B cell (primary cell): Measurements from ENCODE around the gene IL11RA. TPM values are rescaled to one million over a fixed set of nuclear protein-coding genes. Genes with fewer than 3 reads are reported as not detected.
A peak's percentile ranks its signal among the peaks of the same experiment; 100 is the strongest.

Experiments
- ATAC-seq: fragments of 200-7000 bp; cut with Tn5 transposase; one replicate; pipeline ENCODE4 v1.10.0; 2021; ENCODE audit warnings: low read depth, mild to moderate bottlenecking, moderate number of reproducible peaks, moderate library complexity
- CTCF ChIA-PET: fragments of 350-600 bp; sonication (Branson Sonifier 250); formaldehyde crosslinking; loops from one replicate; lab custom pipeline; 2021; ENCODE audit warnings: antibody characterized with exemption, inconsistent platforms; lab: Charles Lee
- POLR2A ChIA-PET: fragments of 350-600 bp; sonication (Branson Sonifier 250); formaldehyde crosslinking; loops from one replicate; lab custom pipeline; 2021; ENCODE audit warnings: antibody characterized with exemption; lab: Charles Lee
- DNase-seq: peaks from one replicate; pipeline ENCODE4 v3.0.0; 2013
- H2AFZ ChIP-seq: 2 replicates; pipeline ENCODE4 v1.6.1; 2012; ENCODE audit warnings: mild to moderate bottlenecking, low read depth, low read length; ENCODE audit not compliant: insufficient read depth, poor library complexity, severe bottlenecking
- H3K27ac ChIP-seq, 2 donors: 1 replicate in 1 of 2; 2 replicates in 1 of 2; pipeline ENCODE4 v1.5.1; 2012 to 2013; ENCODE audit warnings: low read length in 2 of 2, mild to moderate bottlenecking in 2 of 2, moderate library complexity in 1 of 2
- H3K27me3 ChIP-seq, 4 experiments: fragments of 200-600 bp in 1 of 4; sonication (generic) in 1 of 4; replicated peaks in 1 of 4; 1 replicate in 2 of 4; 2 replicates in 2 of 4; pipeline versions ENCODE4 v1.6.1 to v1.7.0; 2013 to 2016; ENCODE audit warnings: low read length in 3 of 4, mild to moderate bottlenecking in 2 of 4, mixed read lengths in 1 of 4, moderate library complexity in 1 of 4; ENCODE audit not compliant: insufficient read depth in 4 of 4, control insufficient read depth in 3 of 4; ENCODE audit errors: control extremely low read depth in 1 of 4
- H3K36me3 ChIP-seq, 2 experiments: replicated peaks in 1 of 2; 1 replicate in 1 of 2; 2 replicates in 1 of 2; pipeline versions ENCODE4 v1.6.1 to v1.7.1; 2013; ENCODE audit warnings: low read length in 1 of 2; ENCODE audit not compliant: insufficient read depth in 2 of 2, control insufficient read depth in 1 of 2; ENCODE audit errors: control extremely low read depth in 1 of 2, extremely low read depth in 1 of 2
- H3K4me1 ChIP-seq, 2 donors: fragments of 200-600 bp in 1 of 2; sonication (generic) in 1 of 2; 1 replicate in 1 of 2; 2 replicates in 1 of 2; pipeline versions ENCODE4 v1.5.1 to v1.6.1; 2013 to 2017; ENCODE audit warnings: low read length in 2 of 2; ENCODE audit not compliant: control insufficient read depth in 2 of 2, insufficient read depth in 2 of 2
- H3K4me2 ChIP-seq: replicated peaks from 2 replicates; pipeline ENCODE3; 2012; ENCODE audit warnings: mild to moderate bottlenecking, low read depth, low read length; ENCODE audit not compliant: poor library complexity, severe bottlenecking
- H3K4me3 ChIP-seq, 5 experiments: fragments of 200-600 bp in 1 of 5; sonication (generic) in 1 of 5; 1 replicate in 3 of 5; 2 replicates in 2 of 5; pipeline versions ENCODE4 v1.5.1 to v1.7.0; 2011 to 2016; ENCODE audit warnings: low read length in 4 of 5, mild to moderate bottlenecking in 4 of 5, low read depth in 2 of 5, control low read depth in 1 of 5, moderate library complexity in 1 of 5; ENCODE audit not compliant: insufficient read depth in 1 of 5; ENCODE audit errors: control extremely low read depth in 1 of 5, extremely low read depth in 1 of 5
- H3K79me2 ChIP-seq: fragments of 200-600 bp; sonication (generic); one replicate; pipeline ENCODE4 v1.6.0; 2016; ENCODE audit warnings: low read length; ENCODE audit not compliant: control insufficient read depth, insufficient read depth
- H3K9ac ChIP-seq: fragments of 200-600 bp; sonication (generic); 2 replicates; pipeline ENCODE4 v1.6.1; 2017; ENCODE audit warnings: mild to moderate bottlenecking, low read length, moderate library complexity
- H3K9me3 ChIP-seq, 3 donors: one replicate each; pipeline versions ENCODE4 v1.6.1 to v1.7.1; 2013; ENCODE audit warnings: low read length in 2 of 3; ENCODE audit not compliant: control insufficient read depth in 2 of 3, insufficient read depth in 1 of 3; ENCODE audit errors: control extremely low read depth in 1 of 3
- H4K20me1 ChIP-seq: 2 replicates; pipeline ENCODE4 v1.6.0; 2012; ENCODE audit warnings: mild to moderate bottlenecking, low read length; ENCODE audit not compliant: insufficient read depth, control insufficient read depth, poor library complexity, severe bottlenecking
- H3K27ac Mint-ChIP-seq: one replicate; pipeline ENCODE4 v1.8.0; 2021; ENCODE audit warnings: mixed read lengths
- H3K27me3 Mint-ChIP-seq: one replicate; pipeline ENCODE4 v1.8.0; 2021; ENCODE audit warnings: mixed read lengths
- H3K4me1 Mint-ChIP-seq: one replicate; pipeline ENCODE4 v1.8.0; 2021; ENCODE audit warnings: mixed read lengths
- H3K4me3 Mint-ChIP-seq: one replicate; pipeline ENCODE4 v1.8.0; 2021; ENCODE audit warnings: mixed read lengths
- H3K9me3 Mint-ChIP-seq: one replicate; pipeline ENCODE4 v1.8.0; 2022; ENCODE audit warnings: mixed read lengths; ENCODE audit not compliant: insufficient read depth
- EZH2 ChIP-seq: IDR thresholded peaks from 2 replicates; pipeline ENCODE4 v1.6.1; 2012; ENCODE audit warnings: borderline replicate concordance, low read depth, mild to moderate bottlenecking, moderate library complexity, low read length; ENCODE audit not compliant: insufficient read depth, poor library complexity, severe bottlenecking
- WGBS: methylation state at CpG from one replicate; pipeline ENCODE4 v1.1.5; 2013; ENCODE audit warnings: missing lambda C conversion rate; ENCODE audit not compliant: insufficient coverage; 5-methylcytosine and 5-hydroxymethylcytosine counted together
- intact Hi-C: fragments of 100-400 bp; cut with micrococcal nuclease; formaldehyde crosslinking; loops from one replicate; pipeline ENCODE4 v1.10.0; 2022
- polyA plus RNA-seq: library from polyadenylated mRNA; depleted of rRNA; stranded (reverse); fragments of >200 nt; gene quantifications from 2 replicates; pipeline ENCODE4 v1.2.3, GENCODE V29; 2012
- total RNA-seq, 2 donors: library from RNA; stranded (reverse); fragments of 120-200 nt in 1 of 2; gene quantifications; 1 replicate in 1 of 2; 2 replicates in 1 of 2; pipeline versions ENCODE4 v1.2.3 to v1.2.4, GENCODE V29; 2013 to 2022
- TF ChIP-seq, protein P1 (sequence below): fragments of 200-600 bp; IDR thresholded peaks from one replicate; pipeline ENCODE4 v1.8.0; 2022; ENCODE audit warnings: antibody characterized with exemption, mild to moderate bottlenecking

The IL11RA gene
- total and polyA plus RNA-seq, 2 donors (not counting 1 experiment from before 2014, with no cell fraction given) = 47.3 to 58.0 TPM

DNA sequence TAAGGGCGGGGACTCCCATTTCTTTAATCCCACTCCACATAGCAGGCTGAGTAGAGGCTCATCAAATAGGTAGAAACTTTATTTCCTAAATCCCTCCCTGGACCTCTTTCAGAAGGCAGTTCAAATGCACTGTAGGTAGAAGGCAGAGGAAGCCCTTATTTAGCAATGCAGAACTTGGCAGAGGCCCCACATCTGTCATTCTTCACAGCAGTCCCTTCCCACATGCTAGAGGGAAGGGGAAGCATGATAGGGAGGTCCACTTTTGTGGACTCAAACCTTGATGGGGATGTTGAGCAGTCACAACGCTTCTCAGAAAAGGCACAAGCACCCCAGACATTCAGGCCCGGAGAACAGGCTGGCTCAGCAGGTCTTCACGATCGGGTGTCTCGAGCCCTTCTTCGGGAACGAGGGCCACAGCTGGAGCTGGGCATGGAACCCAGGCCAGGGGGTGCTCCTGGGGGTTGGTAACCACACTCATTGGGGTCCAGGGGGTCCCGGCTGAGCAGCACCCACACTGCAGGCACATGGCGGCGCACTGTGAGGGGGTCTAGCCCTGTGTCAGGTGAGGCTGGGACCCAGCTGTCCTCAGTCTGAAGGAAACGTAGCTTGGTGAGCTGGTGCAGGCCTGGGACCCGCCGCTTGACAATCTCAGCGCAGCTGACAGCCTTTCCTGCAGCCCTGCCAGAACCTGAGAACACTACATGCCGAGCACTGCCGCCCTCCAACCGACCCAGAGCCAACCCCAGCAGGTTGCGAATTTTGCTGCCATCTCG lies 41.4 kb upstream of the IL11RA start:
- Histone ChIP-seq H2AFZ (no peak overlapping the region), H3K9ac (no peak overlapping the region), H3K4me2 (peak overlapping the region; percentile 98), H3K9me3 (peaks cover 0 to 7% (median 0%) of the 10 kb centered on the region in 3 donors), H3K79me2 (peaks cover 9% of the 10 kb centered on the region), H3K27ac (no peak overlapping the region), H4K20me1 (no peaks in the 10 kb centered on the region), H3K4me1 (peaks cover 7 to 21% of the 10 kb centered on the region in 2 donors), H3K36me3 (peaks cover 0 to 8% of the 10 kb centered on the region in 2 experiments), H3K4me3 (peak overlapping the region in 1 of 5 experiments; percentile 97), H3K27me3 (no peaks in the 10 kb centered on the region)
- DNase-seq (no peak), ATAC-seq (no peak)
- ChIA-PET POLR2A (interaction anchor here (0.5 to 2.6 kb wide), 3 partner anchors 10 to 45 kb away, joined by 4 to 10 read pairs (median 8); partner anchors contain the start of genes DCTN3 and SIGMAR1), CTCF (interaction anchor here (0.5 to 8.3 kb wide), 8 partner anchors 10 to 455 kb away, joined by 3 to 150 read pairs (median 4); partner anchors contain the start of genes DCTN3 and SIGMAR1)
- intact Hi-C loops = loop anchor here (10.0 kb wide), 1 partner anchor 796 kb away; the partner anchor contains the start of gene UBE2R2
- Mint-ChIP-seq H3K27ac (no peak overlapping the region), H3K4me3 (peak overlapping the region; percentile 91), H3K9me3 (no peaks in the 10 kb centered on the region), H3K4me1 (peaks cover 22% of the 10 kb centered on the region), H3K27me3 (no peaks in the 10 kb centered on the region)
- TF ChIP-seq EZH2 = no peak
- TF ChIP-seq, protein P1, sequence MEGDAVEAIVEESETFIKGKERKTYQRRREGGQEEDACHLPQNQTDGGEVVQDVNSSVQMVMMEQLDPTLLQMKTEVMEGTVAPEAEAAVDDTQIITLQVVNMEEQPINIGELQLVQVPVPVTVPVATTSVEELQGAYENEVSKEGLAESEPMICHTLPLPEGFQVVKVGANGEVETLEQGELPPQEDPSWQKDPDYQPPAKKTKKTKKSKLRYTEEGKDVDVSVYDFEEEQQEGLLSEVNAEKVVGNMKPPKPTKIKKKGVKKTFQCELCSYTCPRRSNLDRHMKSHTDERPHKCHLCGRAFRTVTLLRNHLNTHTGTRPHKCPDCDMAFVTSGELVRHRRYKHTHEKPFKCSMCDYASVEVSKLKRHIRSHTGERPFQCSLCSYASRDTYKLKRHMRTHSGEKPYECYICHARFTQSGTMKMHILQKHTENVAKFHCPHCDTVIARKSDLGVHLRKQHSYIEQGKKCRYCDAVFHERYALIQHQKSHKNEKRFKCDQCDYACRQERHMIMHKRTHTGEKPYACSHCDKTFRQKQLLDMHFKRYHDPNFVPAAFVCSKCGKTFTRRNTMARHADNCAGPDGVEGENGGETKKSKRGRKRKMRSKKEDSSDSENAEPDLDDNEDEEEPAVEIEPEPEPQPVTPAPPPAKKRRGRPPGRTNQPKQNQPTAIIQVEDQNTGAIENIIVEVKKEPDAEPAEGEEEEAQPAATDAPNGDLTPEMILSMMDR = no peak
- 96% methylated on average over 20 of the region's 20 CpGs for WGBS
